NCI-H526 treated with DMSO at 0.1 percent for 48 hours (cell line): Measurements from ENCODE around the gene MIEF1.
A peak's percentile ranks its signal among the peaks of the same experiment; 100 is the strongest.
"Not testable (repeated sequence)": the region's sequence is repeated elsewhere in the genome, so short reads cannot be mapped to it uniquely, and the experiment has no call there.

Source experiments
- DNase-seq: peaks from one replicate; lab custom pipeline; 2025; lab: John Stamatoyannopoulos, UW

MIEF1 gene

DNA sequence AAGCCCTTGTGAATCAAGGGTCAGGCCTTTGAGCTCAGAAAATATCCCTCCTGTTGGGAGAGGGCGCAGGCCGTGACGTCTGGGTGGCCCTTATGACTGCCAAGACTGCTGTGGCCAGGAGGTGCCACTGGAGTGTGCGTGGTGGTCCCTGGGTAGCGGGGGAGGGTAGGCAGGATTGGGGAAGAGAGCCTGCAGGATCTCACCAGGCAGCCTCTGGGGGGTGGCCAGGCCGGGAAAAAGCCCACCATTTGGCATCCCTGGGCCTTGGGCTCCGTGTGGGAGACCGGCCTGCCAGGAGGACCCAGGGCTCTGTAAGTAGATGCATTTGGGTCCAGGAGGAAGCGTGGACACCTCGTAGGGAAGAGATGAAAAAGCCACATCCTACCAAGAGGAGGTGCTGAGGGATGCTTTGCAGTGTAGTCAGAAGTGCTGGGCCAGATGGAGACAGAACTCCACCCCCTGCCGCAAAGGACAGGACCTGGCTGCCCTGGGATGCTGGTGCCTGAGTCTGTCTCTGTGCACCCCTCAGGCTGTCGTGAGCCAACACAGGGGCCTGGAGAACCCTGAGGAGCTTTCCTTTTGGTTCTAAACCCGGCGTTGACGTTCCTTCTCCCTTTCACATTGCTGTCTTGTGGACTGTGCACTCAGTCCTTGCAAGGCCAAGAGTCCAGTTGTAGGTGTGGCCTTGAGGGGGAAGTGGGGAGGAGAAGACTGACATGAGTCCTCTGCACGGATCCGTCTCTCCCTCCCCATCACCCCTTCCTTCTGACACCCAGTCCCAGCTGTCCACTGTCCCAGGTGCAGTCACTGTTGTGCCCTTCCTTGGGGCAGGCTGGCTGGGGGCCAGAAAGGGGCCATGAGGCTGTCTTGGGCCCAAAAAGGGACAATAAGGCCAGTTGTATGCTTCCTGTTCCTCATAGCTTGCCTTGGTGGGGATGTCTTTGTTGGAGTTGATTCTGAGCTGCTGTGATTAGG is 12.7 kb upstream of the MIEF1 start:
- no peak for DNase-seq

DNA sequence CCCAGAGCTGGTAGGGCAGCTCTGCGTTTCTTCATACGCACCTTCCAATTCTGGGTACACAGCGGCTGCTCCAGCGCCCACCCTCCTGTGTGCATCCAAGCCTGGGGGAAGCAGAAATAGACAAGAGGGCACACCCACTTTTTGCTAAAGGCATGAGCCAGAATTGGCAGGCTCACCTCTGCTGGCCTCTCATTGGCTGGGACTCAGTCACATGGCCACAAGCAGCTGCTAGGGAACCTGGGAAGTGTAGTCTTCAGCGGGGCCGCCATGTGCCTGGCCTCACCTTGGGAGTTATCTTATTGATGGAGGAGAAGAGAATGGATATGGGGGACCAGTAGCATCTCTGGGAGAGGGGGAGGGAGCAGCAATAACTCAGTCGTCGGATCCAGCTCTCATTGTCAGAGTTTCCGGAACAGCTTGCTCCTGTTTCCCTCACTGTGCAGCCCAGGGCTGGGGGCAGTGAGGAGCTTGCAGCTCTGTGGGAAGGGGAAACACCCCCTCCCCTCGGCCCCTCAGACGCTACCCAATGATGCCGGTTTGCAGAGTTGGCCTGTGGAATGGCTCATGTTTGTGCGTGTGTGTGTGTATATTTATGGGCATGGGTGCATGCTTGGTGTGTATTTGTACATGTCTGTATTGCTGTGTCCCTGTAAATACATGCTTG is 11.8 kb upstream of the MIEF1 start:
- peak; percentile 13 for DNase-seq

DNA sequence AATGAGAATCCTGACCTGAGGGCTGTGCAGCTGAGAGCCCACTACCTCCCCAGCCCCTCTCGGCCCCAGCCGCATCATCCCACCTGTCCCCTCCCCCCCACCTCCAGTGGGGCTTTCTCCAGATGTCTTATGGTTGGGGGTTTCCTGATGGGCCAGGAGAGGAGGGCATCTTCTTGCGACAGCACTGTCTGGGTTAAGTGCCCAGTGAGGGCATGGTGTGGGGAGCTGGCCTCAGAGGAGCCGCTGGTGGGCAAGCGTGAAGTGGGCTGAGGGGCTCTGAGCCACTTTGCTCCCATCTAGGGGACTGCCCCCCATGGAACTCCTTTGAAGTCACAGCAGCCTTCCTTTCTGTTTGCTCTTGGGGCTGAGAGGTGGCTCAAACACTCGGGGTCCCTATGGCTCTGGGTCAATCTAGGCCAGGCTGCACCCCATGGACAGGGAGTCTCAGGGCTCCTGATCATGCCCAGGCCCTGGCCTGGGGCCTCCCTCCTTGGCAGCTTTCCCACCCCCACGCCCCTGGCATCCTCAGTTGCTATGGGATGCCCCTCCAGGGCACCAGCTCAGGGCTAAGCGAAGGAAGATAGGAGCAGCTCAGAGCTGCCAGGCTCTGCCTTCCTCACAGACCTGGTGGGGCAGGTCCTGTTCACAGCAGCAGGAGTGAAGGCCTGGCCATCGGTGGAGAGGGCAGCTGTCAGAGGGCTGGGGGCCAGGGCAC is 11.0 kb upstream of the MIEF1 start:
- DNase-seq, result no peak

DNA sequence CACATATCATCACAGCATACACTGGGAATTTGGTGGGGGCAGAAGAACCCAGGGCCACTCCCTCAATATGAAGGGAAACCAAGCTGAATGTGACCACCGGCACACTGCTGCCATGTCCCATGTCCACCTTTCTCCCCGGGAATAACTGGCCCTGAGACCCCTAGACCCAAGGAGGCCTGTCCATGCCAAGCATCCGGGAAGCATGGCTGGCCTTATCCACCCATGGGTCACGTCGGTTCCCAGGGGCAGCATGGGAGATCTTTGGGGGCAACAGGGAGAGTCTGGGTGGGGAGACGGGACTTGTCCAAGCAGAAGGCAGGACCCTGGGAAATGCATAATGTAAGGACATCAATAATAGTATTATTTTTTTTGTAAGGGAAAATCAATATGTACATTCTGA is 10.4 kb upstream of the MIEF1 start:
- DNase-seq, result no peak

DNA sequence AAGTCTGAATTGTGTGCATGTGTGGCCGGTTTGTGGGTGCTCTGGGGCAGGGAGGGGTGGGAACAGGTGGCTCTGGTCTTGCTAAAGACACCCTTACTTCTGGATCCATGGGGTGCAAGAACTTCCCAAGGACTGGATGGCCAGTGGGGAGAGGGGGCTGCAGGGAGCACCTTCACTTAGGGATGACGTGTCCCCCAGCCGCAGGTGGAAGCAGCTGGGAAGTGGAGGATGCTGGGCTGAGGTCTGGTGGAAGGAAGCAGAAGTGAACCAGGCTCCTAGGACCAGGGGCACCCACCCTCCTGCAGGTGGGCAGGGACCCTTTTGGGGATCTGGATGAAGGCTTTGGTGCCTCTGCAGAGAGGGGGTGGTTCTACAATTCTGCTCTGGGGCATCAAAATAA is 9.9 kb upstream of the MIEF1 start:
- DNase-seq, result no peak

DNA sequence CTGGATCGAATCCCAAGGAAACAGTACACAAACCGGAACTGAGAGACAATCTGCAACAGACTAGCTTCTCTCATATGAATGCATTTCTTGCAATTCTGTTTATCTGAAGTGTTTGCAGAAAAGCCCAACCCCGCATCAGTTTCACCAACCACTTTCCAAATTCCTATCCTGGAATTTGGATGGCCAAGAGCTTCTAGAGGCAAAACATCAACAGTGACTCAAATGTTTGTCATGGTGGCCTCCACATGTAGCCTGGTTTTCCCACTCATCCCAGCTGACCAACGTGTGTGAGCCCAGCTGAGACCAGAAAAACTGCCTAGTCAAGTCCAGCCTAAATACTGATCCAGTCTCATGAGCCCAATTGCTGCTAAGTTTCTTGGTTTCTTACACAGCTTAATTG is 8.3 kb upstream of the MIEF1 start:
- no peak for DNase-seq

DNA sequence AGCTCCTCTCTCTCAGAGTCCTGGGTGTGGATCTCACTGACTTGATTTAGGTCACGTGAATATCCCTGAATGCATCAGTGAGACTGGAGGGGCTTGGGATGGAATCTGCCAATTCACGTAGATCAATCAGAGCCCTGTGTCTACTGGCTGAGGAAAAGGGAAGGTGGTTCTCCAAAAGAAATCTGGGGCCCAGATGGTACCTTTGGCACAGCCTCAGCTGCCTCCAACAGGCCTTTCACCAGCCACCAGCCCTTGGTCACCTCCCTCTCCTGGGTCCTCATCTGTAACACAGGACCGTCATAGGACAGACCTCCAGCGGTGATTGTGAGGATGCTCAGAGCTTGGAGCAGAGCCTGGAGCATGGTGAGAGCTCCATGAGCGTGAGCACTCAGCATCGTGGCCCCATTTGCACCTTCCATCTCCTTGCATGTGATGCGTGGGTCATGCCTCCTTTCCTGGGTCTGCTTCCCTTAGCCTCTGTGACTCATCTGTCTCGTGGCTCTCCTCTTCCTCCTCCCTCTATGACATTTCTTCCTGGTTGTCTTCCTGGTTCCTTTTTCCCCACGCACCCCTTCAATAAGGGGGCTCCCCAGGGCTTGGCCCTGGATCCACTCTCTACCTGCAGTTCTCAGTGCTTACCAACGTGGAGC is 7.5 kb upstream of the MIEF1 start:
- no peak for DNase-seq

DNA sequence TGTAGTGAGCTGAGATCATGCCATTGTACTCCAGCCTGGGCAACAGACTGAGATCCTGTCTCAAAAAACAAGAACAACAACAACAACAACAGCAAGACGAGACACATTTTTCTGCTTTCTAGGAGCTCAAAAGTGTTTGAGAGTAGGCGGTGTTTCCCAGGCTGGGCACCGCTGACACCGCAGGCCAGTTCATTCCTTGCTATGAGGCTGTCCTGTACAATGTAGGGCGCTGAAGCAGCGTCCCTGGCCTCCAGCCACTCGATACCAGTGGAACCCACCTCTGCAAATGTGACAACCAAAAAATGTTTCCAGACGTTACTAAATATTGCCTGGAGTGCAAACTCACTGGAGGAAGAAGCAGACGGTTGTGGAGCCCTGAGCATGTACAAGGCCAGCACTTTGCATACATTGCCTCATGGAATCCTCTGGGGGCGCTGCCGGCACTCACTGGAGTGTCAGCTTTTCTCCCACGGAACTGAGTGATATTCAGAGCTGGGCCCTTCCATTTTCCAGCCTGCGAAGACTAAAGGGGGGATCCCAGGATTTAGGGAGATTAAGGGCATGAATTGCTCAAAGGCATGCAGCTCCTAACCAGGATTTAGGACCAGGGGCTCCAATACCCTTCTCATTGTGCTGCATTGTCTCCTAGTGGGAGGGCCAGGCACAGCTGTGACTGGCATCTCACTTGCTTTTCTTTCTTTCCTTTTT is 5.8 kb upstream of the MIEF1 start:
- peak; percentile 31 for DNase-seq

DNA sequence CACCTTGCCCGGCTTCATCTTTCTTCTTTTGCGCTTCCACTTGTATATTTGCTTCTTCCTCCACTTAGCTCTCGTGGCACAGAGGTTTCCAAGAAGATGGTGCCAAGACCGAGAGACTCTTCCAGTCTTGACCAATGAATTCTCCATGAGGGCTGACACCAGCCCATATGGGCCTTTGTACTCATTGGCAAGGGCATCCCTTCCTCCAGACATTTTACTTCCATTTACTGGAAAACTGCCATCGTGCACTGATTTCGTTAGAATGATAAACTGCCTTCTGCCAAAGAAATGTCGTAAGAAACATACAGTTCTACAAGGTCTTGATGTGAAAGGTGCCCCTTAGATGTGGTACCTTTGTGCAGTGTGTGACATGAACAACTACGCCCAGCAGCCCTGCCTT is 4.7 kb upstream of the MIEF1 start:
- no peak for DNase-seq

DNA sequence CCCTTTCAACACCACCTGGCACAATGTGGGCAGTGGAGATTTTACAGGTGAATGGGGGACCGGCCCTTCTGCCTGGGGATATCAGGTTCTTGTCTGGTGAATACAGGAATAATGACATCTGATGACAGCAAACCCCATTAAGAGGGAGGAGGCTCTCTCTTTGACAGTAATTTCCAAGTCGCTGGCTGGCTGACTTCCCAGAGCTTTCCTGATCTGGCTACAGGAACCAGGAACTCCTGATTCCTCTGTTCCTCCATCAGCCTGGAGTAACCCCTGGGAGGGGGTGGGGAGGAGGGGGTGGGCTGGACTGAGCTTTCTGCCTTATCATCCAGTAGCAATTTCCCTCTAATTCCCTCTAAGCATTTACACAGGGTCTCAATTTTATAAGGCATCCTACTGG is 3.7 kb upstream of the MIEF1 start:
- no peak for DNase-seq

DNA sequence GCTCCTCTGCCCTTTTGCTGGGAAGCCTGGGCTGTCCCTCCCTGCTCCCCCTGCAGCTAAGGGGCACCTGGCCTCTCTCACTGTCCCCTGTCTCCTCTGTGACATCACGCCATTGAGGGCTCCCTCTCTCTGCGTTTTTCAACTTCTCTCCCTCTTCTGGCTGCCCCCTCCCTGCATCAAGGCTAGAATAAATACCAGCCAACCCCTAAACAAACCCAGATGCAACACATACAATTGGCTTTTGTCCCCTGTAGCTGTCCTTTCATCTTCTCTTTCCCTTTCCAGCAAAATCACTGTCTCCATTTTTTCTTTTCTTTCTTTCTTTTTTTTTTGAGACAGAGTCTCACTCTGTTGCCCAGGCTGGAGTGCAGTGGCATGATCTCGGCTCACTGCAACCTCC is 3.3 kb upstream of the MIEF1 start:
- no peak for DNase-seq

DNA sequence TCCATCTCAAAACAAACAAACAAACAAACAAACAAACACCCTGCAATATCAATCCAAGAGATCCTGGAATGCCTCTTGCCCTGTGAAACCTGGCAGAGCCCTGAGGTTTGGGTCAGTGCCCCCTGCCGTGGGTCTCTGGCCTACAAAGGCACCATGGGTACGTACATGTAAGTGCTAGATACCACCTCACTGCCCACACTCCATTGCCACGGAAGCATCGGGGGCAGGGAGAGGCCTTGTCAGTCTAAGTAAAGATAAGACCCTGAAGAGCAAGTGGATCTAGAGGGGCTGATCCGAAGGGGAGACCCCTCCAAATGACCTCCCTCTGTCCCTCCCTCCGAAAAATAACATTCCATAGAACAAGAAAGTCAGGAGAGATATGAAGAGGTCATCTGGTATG is 2.0 kb upstream of the MIEF1 start:
- DNase-seq, result no peak

DNA sequence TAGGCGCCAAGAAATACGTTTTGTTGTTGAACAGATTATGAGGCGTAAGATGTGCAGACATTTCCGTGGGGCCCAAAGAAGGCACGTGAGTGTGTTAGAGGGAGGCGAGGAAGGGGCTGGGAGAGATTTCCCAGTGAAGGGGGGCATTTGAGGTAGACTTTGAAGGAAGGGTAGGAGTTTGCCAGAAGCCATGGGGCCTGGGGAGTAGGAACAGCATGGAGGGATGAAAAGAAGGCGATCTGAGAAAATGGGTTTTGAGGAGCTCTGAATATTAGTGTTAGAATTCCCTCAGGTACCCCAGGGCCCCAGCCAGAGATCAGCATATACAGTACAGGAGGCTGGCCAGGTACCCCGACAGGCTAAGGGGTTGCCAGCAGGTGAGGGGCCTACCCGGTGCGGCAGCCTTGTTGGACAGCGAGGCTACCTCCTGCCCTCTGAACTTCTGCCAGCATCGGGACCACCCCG is 414 bp upstream of the MIEF1 start:
- DNase-seq, result no peak

DNA sequence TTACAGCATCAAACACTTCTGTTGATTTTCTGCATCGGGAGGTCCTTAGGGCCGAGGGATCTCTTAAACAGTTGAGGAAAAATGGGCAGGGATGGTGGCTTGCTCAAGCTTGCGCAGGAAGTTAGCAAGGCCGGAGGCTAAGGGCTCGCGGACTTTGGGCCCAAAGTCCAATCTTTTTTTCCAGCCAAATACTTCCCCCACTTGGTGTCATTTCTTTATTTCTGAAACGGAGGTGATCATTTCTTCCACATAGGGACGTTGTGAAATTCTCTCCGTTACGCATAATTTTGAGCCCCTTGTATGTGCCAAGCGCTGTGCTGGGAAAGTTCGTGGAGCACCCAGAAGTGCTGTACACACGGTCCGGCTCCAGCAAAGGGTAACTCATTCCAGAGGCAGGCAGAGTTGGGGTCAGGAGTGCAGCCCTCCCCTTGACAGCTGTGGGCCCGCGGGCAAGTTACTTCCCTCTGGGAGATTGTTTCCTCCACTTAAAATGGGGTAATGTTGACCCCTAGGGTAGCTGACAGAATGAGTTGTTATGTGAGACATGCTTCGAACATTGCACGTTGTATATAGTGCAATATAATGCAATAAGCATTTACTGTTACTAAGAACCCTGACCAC is 809 bp downstream of the MIEF1 start:
- no peak for DNase-seq

DNA sequence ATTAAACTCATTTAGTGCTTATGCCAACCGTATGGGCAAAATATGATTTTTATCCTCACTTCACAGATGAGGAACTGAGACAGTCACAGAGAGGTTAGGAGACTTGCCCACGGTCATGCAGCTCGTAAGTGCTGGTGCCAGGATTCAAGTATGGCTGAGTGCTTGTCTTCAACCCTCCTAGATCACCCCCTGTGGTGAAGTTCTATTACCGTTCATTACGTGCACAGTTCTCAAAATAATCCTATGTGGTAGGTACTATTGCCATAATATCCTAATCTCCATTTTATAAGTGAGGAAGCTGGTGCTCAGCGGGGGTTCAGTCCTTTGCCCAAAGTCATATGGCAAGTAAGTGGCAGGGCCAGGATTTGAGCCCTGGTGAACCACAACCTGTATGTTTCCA is 1.5 kb downstream of the MIEF1 start:
- no peak for DNase-seq

DNA sequence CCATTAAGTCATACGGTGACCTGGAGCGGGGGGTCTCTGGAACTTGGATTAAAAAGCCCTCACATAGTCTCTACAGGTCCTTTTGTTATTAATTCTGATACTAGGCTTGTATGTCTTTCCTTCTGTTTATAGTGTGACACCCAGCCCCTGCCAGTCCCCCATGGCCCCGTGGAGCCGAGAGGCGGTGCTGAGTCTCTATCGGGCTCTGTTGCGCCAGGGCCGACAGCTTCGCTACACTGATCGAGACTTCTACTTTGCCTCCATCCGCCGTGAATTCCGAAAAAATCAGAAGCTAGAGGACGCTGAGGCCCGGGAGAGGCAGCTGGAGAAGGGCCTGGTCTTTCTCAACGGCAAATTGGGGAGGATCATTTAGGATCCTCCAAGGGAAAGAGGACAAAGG is 2.0 kb downstream of the MIEF1 start:
- DNase-seq, result no peak

DNA sequence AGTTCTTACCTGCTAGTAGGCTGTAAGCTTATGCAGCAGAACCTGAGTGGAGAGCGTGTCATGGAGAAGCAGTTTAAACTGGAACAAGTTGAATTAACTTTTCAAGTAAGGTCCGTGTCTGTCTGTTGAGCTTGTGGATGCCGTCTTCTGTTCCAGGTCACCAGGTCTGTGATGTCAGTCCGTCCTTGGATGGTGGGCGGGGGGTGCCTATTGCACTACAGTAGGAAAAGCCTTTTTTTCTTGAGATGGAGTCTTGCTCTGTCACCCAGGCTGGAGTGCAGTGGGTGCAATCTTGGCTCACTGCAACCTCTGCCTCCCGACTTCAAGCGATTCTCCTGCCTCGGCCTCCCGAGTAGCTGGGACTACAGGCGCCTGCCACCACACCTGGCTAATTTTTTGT is 4.9 kb downstream of the MIEF1 start:
- DNase-seq, result not testable (repeated sequence)

DNA sequence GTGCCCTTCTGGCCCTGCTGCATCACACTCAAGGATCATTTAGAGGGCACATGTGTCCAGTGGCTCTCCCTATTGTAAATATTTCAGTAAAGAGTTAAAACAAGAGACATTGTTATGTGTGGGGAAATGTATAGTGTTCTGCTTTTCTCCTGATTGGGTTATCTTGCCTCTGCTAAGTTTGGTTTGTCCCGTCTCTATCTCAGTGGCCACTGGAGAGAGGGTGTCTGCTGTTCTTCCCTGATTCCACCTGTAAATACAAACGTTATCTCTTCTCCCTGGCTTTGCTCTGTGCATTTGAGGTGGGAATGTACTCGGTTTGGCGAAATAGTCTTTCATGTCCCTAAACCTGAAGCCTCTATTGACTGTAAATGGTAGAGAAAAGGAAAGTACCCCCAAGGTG is 6.3 kb downstream of the MIEF1 start:
- no peak for DNase-seq

DNA sequence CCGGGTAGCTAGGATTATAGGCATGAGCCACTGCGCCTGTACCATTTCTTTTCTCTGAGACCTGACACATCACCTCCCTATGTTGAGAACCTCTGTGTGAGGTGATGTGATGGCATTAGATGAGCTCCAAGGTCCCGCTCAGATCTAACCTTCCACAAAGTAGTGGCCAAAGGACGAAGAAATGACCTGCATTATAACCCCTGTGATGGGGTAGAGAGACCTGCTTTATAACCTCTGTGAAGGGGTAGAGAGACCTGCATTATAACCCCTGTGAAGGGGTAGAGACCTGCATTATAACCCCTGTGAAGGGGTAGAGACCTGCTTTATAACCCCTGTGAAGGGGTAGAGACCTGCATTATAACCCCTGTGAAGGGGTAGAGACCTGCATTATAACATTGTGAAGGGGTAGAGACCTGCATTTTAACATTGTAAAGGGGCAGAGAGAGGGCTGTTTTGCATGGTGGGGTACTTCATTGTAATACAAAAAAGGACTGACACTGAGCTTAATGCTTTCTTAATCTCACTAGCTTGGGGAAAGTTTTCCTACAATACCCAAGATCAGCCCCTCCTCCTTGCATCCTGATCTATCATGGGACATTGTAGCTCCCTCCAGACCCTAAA is 8.5 kb downstream of the MIEF1 start:
- DNase-seq, result no peak

DNA sequence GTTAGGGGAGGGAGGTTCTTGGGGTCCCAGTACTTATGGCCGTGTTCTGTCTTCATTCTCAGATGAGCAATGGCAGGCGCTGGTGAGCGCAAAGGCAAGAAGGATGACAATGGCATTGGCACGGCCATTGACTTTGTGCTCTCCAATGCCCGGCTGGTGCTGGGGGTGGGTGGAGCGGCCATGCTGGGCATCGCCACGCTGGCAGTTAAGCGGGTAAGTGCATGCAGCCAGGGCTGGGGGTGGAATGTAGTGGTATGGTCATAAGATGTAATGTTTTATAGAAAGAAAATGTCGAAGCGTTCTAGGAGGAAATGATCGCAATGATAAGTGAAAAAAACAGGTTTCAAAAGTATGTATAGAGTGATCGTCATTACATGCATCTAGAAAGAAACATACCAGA is 9.1 kb downstream of the MIEF1 start:
- DNase-seq, result no peak

DNA sequence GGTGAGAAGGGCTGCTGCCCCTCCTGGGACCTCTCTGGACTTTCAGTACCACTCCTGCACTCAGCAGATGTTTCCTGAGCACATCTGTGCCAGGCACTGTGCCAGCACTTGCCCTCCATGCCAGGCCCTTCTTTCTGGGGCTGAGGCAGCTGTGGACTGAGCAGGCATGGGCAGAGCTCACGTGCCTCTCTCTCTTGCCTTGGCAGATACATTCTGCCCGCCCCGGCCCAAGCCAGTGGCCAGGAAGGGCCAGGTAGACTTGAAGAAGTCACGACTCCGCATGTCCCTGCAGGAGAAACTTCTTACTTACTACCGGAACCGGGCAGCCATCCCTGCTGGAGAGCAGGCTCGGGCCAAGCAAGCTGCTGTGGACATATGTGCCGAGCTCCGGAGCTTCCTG is 9.9 kb downstream of the MIEF1 start:
- DNase-seq, result no peak
